Panc1 (cell line): ENCODE measurements around the gene LARP1. TPM values are rescaled to one million over a fixed set of nuclear protein-coding genes. Genes with fewer than 3 reads are reported as not detected.
A peak's percentile ranks its signal among the peaks of the same experiment; 100 is the strongest.

ENCODE experiments used
- ATAC-seq: fragments of 200-7000 bp; cut with Tn5 transposase; 2 replicates; pipeline ENCODE4 v1.9.1; 2020; ENCODE audit warnings: mild to moderate bottlenecking, moderate library complexity
- BruUV-seq: library from RNA; stranded (reverse); fragments of 400-500 nt; replicated peaks from 2 replicates; lab custom pipeline; 2021; lab: Mats Ljungman, UMichigan
- CTCF ChIA-PET: fragments of 300-600 bp; sonication (Branson Sonifier 250); formaldehyde crosslinking; loops from one replicate; lab custom pipeline; 2022; ENCODE audit warnings: antibody characterized with exemption; lab: Charles Lee
- POLR2A ChIA-PET: fragments of 300-600 bp; sonication (Branson Sonifier 250); formaldehyde crosslinking; loops from one replicate; lab custom pipeline; 2022; ENCODE audit warnings: antibody characterized with exemption; lab: Charles Lee
- DNase-seq: peaks from one replicate; pipeline ENCODE4 v3.0.0-alpha.2; 2010; ENCODE audit warnings: low read depth, low spot score
- H3K27ac ChIP-seq: 2 replicates; pipeline ENCODE4 v1.5.1; 2011; ENCODE audit warnings: mild to moderate bottlenecking, low read length, inconsistent platforms
- H3K27me3 ChIP-seq: fragments of 200-500 bp; sonication (Bioruptor generic); 2 replicates; pipeline ENCODE4 v1.6.0; 2014; ENCODE audit warnings: low read length, inconsistent platforms; ENCODE audit not compliant: control insufficient read depth, insufficient read depth
- H3K36me3 ChIP-seq: fragments of 200-500 bp; sonication (Bioruptor generic); 2 replicates; pipeline ENCODE4 v1.5.1; 2014; ENCODE audit warnings: inconsistent platforms, mild to moderate bottlenecking, low read length, moderate library complexity; ENCODE audit not compliant: control insufficient read depth, insufficient read depth
- H3K4me1 ChIP-seq: 2 replicates; pipeline ENCODE4 v1.5.1; 2011; ENCODE audit warnings: inconsistent platforms, mild to moderate bottlenecking, low read length, moderate library complexity; ENCODE audit not compliant: control insufficient read depth, insufficient read depth
- H3K4me3 ChIP-seq, 2 experiments: 2 replicates each; pipeline ENCODE4 v1.5.1; 2011 to 2012; ENCODE audit warnings: low read depth in 2 of 2, low read length in 2 of 2, mild to moderate bottlenecking in 2 of 2, inconsistent platforms in 1 of 2, moderate library complexity in 1 of 2
- H3K9me3 ChIP-seq: fragments of 200-500 bp; sonication (Bioruptor generic); 2 replicates; pipeline ENCODE4 v1.5.1; 2014; ENCODE audit warnings: low read depth, mild to moderate bottlenecking, inconsistent platforms, low read length, moderate library complexity; ENCODE audit not compliant: control insufficient read depth, insufficient read depth
- CTCF ChIP-seq: fragments of 450-650 bp; IDR thresholded peaks from 2 replicates; pipeline ENCODE4 v1.5.1; 2017; ENCODE audit warnings: mild to moderate bottlenecking
- POLR2AphosphoS5 ChIP-seq: IDR thresholded peaks from 2 replicates; pipeline ENCODE4 v1.6.1; 2012; ENCODE audit warnings: mild to moderate bottlenecking, low read depth, low read length, moderate library complexity
- REST ChIP-seq, 2 experiments: IDR thresholded peaks; 2 replicates each; pipeline ENCODE4 v1.6.1; 2011 to 2012; ENCODE audit warnings: low read depth in 2 of 2, control low read depth in 1 of 2, low read length in 1 of 2, mild to moderate bottlenecking in 1 of 2, moderate library complexity in 1 of 2; ENCODE audit not compliant: insufficient read depth in 1 of 2
- SIN3A ChIP-seq: IDR thresholded peaks from 2 replicates; pipeline ENCODE4 v1.6.1; 2012; ENCODE audit warnings: low read depth, mild to moderate bottlenecking, low read length, moderate library complexity, borderline replicate concordance; ENCODE audit not compliant: insufficient read depth
- TCF7L2 ChIP-seq: IDR thresholded peaks from 2 replicates; pipeline ENCODE4 v1.6.1; 2011; ENCODE audit warnings: mild to moderate bottlenecking, low read depth, low read length, inconsistent platforms
- in situ Hi-C: cut with HindIII; loops from 2 replicates; pipeline ENCODE4 v1.10.0; 2016; ENCODE audit warnings: low sequenced_read_pairs, low pct_unique_long_range_greater_than_20kb
- intact Hi-C: fragments of 100-400 bp; cut with micrococcal nuclease; formaldehyde crosslinking; loops from one replicate; pipeline ENCODE4 v1.10.0; 2022; ENCODE audit not compliant: unreplicated experiment
- total RNA-seq: library from RNA; stranded (reverse); gene quantifications from one replicate; pipeline ENCODE4 v1.2.1, GENCODE V29; 2021; ENCODE audit not compliant: unreplicated experiment

Gene LARP1
- total RNA-seq, 1 experiment from 2014 or later: 325 TPM

- TF ChIP-seq REST (IDR thresholded peaks at IDR 0.05; ENCODE audit: insufficient read depth in 1 of 2, low read depth in 2 of 2, low read length in 1 of 2) (no peak), SIN3A (no peak), POLR2AphosphoS5 (no peak), CTCF (no peak), TCF7L2 (no peak)
- BruUV-seq: no TSS peak
- Histone ChIP-seq H3K27me3 (no peaks in the 10 kb centered on the region), H3K36me3 (no peaks in the 10 kb centered on the region), H3K27ac (no peak overlapping the region), H3K9me3 (no peaks in the 10 kb centered on the region), H3K4me1 (peaks cover 53% of the 10 kb centered on the region), H3K4me3 (no peak overlapping the region)
- ATAC-seq (peak; percentile 5; the same call in 1 of the 2 replicates), DNase-seq (no peak)
- ChIA-PET CTCF (no interaction called here), POLR2A (no interaction called here)
- in situ Hi-C loops: no loop called here
- intact Hi-C loops: no loop called here
These were observed 27.8 kb downstream of the LARP1 start for GRCh38 chr5:154782812-154783592.

- intact Hi-C loops (no loop called here), in situ Hi-C loops (no loop called here)
- Histone ChIP-seq H3K36me3 (no peaks in the 10 kb centered on the region), H3K27ac (no peak overlapping the region), H3K4me1 (peaks cover 46% of the 10 kb centered on the region), H3K9me3 (no peaks in the 10 kb centered on the region), H3K27me3 (no peaks in the 10 kb centered on the region), H3K4me3 (no peak overlapping the region)
- 0 out of 2 replicates have a peak, but pooled peaks have one; percentile 7 for ATAC-seq
- BruUV-seq: no TSS peak
- ChIA-PET CTCF (no interaction called here), POLR2A (no interaction called here)
- TF ChIP-seq CTCF: no peak
- TF ChIP-seq REST (IDR thresholded peaks at IDR 0.05; ENCODE audit: insufficient read depth in 1 of 2, low read depth in 2 of 2, low read length in 1 of 2): no peak
- no peak for TF ChIP-seq SIN3A
- no peak for TF ChIP-seq POLR2AphosphoS5
- no peak for TF ChIP-seq TCF7L2
- DNase-seq: no peak
These were observed 28.7 kb downstream of the LARP1 start for GRCh38 chr5:154783774-154784460.
